HEK293 (cell line): ENCODE measurements around the gene RASD2.

Experiments used
- CTCF ChIA-PET: fragments of 350-600 bp; formaldehyde crosslinking; extraction: SDS; loops from one replicate; lab custom pipeline; 2021; ENCODE audit warnings: antibody characterized with exemption; lab: Yijun Ruan, JAX
- POLR2A ChIA-PET: fragments of 300-600 bp; formaldehyde crosslinking; extraction: SDS; loops from one replicate; lab custom pipeline; 2020; ENCODE audit warnings: antibody characterized with exemption, inconsistent platforms; lab: Yijun Ruan, JAX
- H3K27ac ChIP-seq: fragments of 200-500 bp; sonication (Bioruptor generic); 2 replicates; pipeline ENCODE4 v1.5.1; 2014; ENCODE audit warnings: low read depth, low read length, control low read depth, inconsistent platforms; ENCODE audit errors: extremely low read depth
- H3K36me3 ChIP-seq, 2 experiments: fragments of 200-500 bp in 1 of 2; sonication (Bioruptor generic) in 1 of 2; 1 replicate in 1 of 2; 2 replicates in 1 of 2; pipeline ENCODE4 v1.5.1; 2014 to 2017; ENCODE audit warnings: inconsistent platforms in 2 of 2, low read length in 2 of 2; ENCODE audit not compliant: control insufficient read depth in 2 of 2, insufficient read depth in 1 of 2
- H3K4me1 ChIP-seq: fragments of 200-500 bp; sonication (Bioruptor generic); 2 replicates; pipeline ENCODE4 v1.5.1; 2014; ENCODE audit warnings: mild to moderate bottlenecking, low read length, inconsistent platforms; ENCODE audit not compliant: control insufficient read depth, insufficient read depth
- H3K4me3 ChIP-seq: 2 replicates; pipeline ENCODE4 v1.5.1; 2011; ENCODE audit warnings: low read depth, mild to moderate bottlenecking, control low read depth, low read length, moderate library complexity
- H3K9me3 ChIP-seq: fragments of 200-500 bp; sonication (Bioruptor generic); 2 replicates; pipeline ENCODE4 v1.5.1; 2014; ENCODE audit warnings: low read depth, low read length, inconsistent platforms; ENCODE audit not compliant: control insufficient read depth, insufficient read depth
- EGR2 ChIP-seq: fragments of 450-650 bp; formaldehyde crosslinking; IDR thresholded peaks from 2 replicates; pipeline ENCODE4 v1.5.1; 2016; ENCODE audit warnings: low read depth, missing biosample characterization, missing genetic modification characterization
- GLIS1 ChIP-seq: fragments of 450-650 bp; formaldehyde crosslinking; IDR thresholded peaks from 2 replicates; pipeline ENCODE4 v1.5.1; 2016; ENCODE audit warnings: missing biosample characterization, missing genetic modification characterization
- IKZF3 ChIP-seq: fragments of 450-650 bp; IDR thresholded peaks from 2 replicates; pipeline ENCODE4 v1.5.0; 2018; ENCODE audit warnings: missing biosample characterization, mild to moderate bottlenecking, missing genetic modification characterization, moderate library complexity
- KLF7 ChIP-seq: fragments of 450-650 bp; formaldehyde crosslinking; IDR thresholded peaks from 2 replicates; pipeline ENCODE4 v1.5.1; 2016; ENCODE audit warnings: missing biosample characterization, missing genetic modification characterization, borderline replicate concordance
- KLF8 ChIP-seq: fragments of 450-650 bp; formaldehyde crosslinking; IDR thresholded peaks from 2 replicates; pipeline ENCODE4 v1.5.1; 2016; ENCODE audit warnings: missing biosample characterization, missing genetic modification characterization
- PRDM1 ChIP-seq: fragments of 450-650 bp; formaldehyde crosslinking; IDR thresholded peaks from 2 replicates; pipeline ENCODE4; 2016; ENCODE audit warnings: missing biosample characterization, missing genetic modification characterization
- SCRT2 ChIP-seq: fragments of 450-650 bp; formaldehyde crosslinking; IDR thresholded peaks from 2 replicates; pipeline ENCODE4 v1.5.1; 2016; ENCODE audit warnings: missing biosample characterization, missing genetic modification characterization
- ZFP3 ChIP-seq: fragments of 450-650 bp; formaldehyde crosslinking; IDR thresholded peaks from 2 replicates; pipeline ENCODE4 v1.5.1; 2016; ENCODE audit warnings: low read depth, missing biosample characterization, missing genetic modification characterization
- ZFP69B ChIP-seq: fragments of 450-650 bp; formaldehyde crosslinking; IDR thresholded peaks from 2 replicates; pipeline ENCODE4 v1.5.1; 2016; ENCODE audit warnings: missing biosample characterization, missing genetic modification characterization
- ZNF184 ChIP-seq: fragments of 450-650 bp; IDR thresholded peaks from 2 replicates; pipeline ENCODE4 v1.5.1; 2018; ENCODE audit warnings: missing biosample characterization, mild to moderate bottlenecking, missing genetic modification characterization
- ZNF214 ChIP-seq: fragments of 450-650 bp; formaldehyde crosslinking; IDR thresholded peaks from 2 replicates; pipeline ENCODE4 v1.5.1; 2017; ENCODE audit warnings: missing biosample characterization, mild to moderate bottlenecking, missing genetic modification characterization, borderline replicate concordance
- ZNF23 ChIP-seq: fragments of 450-650 bp; formaldehyde crosslinking; IDR thresholded peaks from 2 replicates; pipeline ENCODE4 v1.5.1; 2016; ENCODE audit warnings: missing biosample characterization, missing genetic modification characterization, borderline replicate concordance
- ZNF341 ChIP-seq: fragments of 450-650 bp; formaldehyde crosslinking; IDR thresholded peaks from 2 replicates; pipeline ENCODE4; 2016; ENCODE audit warnings: low read depth, missing biosample characterization, missing genetic modification characterization
- ZNF366 ChIP-seq: fragments of 450-650 bp; formaldehyde crosslinking; conservative IDR thresholded peaks from 2 replicates; pipeline ENCODE4 v1.5.1; 2016; ENCODE audit warnings: missing biosample characterization, missing genetic modification characterization
- ZNF521 ChIP-seq: fragments of 450-650 bp; formaldehyde crosslinking; IDR thresholded peaks from 2 replicates; pipeline ENCODE4 v1.5.1; 2017; ENCODE audit warnings: missing biosample characterization, mild to moderate bottlenecking, missing genetic modification characterization
- ZNF596 ChIP-seq: fragments of 450-650 bp; IDR thresholded peaks from 2 replicates; pipeline ENCODE4 v1.5.0; 2018; ENCODE audit warnings: missing biosample characterization, mild to moderate bottlenecking, missing genetic modification characterization, moderate library complexity
- ZNF626 ChIP-seq: fragments of 450-650 bp; sonication (Bioruptor Pico); formaldehyde crosslinking; IDR thresholded peaks from 2 replicates; pipeline ENCODE4 v1.5.1; 2018; ENCODE audit warnings: missing biosample characterization, missing genetic modification characterization, inconsistent platforms
- ZNF785 ChIP-seq: fragments of 450-650 bp; formaldehyde crosslinking; IDR thresholded peaks from 2 replicates; pipeline ENCODE4 v1.5.1; 2016; ENCODE audit warnings: missing biosample characterization, missing genetic modification characterization
- ZNF791 ChIP-seq: fragments of 450-650 bp; formaldehyde crosslinking; IDR thresholded peaks from 2 replicates; pipeline ENCODE4 v1.5.1; 2016; ENCODE audit warnings: missing biosample characterization, missing genetic modification characterization
- TF ChIP-seq, protein P1 (sequence below): fragments of 450-650 bp; formaldehyde crosslinking; IDR thresholded peaks from 2 replicates; pipeline ENCODE4 v1.5.1; 2016; ENCODE audit warnings: missing biosample characterization, missing genetic modification characterization
- TF ChIP-seq, protein P2 (sequence below): fragments of 450-650 bp; formaldehyde crosslinking; IDR thresholded peaks from 2 replicates; pipeline ENCODE4 v1.5.1; 2017; ENCODE audit warnings: missing biosample characterization, missing genetic modification characterization
- TF ChIP-seq, protein P3 (sequence below): fragments of 450-650 bp; formaldehyde crosslinking; IDR thresholded peaks from 2 replicates; pipeline ENCODE4 v1.5.1; 2016; ENCODE audit warnings: missing biosample characterization, missing genetic modification characterization
- TF ChIP-seq, protein P4 (sequence below): fragments of 450-650 bp; formaldehyde crosslinking; IDR thresholded peaks from 2 replicates; pipeline ENCODE4 v1.5.1; 2016; ENCODE audit warnings: missing biosample characterization, missing genetic modification characterization
- TF ChIP-seq, protein P5 (sequence below): fragments of 450-650 bp; formaldehyde crosslinking; IDR thresholded peaks from 2 replicates; pipeline ENCODE4 v1.5.1; 2016; ENCODE audit warnings: missing biosample characterization, missing genetic modification characterization

RASD2 gene

DNA sequence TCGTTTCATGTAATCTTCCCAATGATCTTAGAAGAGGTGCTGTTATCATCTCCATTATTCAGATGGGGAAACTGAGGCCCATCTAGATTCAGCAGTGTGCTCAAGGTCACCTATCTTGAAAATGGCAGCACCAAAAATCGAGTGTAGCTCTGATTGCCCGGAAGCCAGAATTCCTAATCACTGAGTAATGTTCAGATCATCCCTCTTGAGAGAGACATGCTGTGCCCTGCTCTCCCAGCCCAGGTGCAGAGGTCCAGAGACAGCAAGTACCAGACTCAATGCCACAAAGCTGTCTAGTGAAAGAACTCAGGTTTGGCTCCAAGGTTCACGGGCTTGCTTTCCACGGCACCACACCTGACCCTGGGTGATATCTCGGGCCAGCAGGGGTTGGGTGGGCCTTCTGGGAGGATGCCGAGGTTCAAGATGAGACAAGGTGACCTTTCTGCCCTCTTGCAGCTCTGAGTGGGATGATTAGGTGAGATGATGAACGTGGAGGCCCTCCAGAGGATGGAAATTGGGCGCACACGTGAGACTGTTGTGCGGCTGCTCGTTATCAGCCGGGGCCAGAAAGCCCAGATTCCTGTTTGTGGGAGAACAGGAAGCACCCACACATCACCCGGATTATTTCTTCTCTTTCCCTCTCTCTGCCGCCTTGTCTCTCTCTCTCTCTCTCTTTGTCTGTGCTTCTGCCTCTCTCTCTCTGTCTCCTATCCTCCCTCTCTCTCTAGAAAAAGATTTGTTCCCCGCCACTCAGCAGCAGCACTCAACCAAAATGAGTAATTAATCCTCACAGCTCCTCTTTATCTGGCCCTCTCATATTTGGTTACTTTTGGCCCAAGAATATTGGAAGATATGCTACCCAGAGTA lies 19.0 kb upstream of the RASD2 start:
- ChIA-PET CTCF (interaction anchor here (1.3 to 1.6 kb wide), 2 partner anchors 9 to 91 kb away, joined by 3 to 4 read pairs; no protein-coding TSS in a partner anchor), POLR2A (interaction anchor here (0.5 to 1.0 kb wide), 3 partner anchors 14 to 1007 kb away, joined by 3 to 5 read pairs (median 3); no protein-coding TSS in a partner anchor)
- H3K36me3 ChIP-seq, result no peaks in the 10 kb centered on the region
- H3K4me1 ChIP-seq, result no peaks in the 10 kb centered on the region
- no peaks in the 10 kb centered on the region for H3K9me3 ChIP-seq
- no peak for TF ChIP-seq ZNF214 (tag by site-specific recombination)
- TF ChIP-seq, protein P1, sequence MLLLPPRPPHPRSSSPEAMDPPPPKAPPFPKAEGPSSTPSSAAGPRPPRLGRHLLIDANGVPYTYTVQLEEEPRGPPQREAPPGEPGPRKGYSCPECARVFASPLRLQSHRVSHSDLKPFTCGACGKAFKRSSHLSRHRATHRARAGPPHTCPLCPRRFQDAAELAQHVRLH (tag by site-specific recombination), result no peak
- TF ChIP-seq SCRT2 (tag by site-specific recombination), result no peak
- TF ChIP-seq ZFP69B (tag by site-specific recombination), result no peak
- TF ChIP-seq, protein P2, sequence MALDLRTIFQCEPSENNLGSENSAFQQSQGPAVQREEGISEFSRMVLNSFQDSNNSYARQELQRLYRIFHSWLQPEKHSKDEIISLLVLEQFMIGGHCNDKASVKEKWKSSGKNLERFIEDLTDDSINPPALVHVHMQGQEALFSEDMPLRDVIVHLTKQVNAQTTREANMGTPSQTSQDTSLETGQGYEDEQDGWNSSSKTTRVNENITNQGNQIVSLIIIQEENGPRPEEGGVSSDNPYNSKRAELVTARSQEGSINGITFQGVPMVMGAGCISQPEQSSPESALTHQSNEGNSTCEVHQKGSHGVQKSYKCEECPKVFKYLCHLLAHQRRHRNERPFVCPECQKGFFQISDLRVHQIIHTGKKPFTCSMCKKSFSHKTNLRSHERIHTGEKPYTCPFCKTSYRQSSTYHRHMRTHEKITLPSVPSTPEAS, result no peak
- TF ChIP-seq, protein P3, sequence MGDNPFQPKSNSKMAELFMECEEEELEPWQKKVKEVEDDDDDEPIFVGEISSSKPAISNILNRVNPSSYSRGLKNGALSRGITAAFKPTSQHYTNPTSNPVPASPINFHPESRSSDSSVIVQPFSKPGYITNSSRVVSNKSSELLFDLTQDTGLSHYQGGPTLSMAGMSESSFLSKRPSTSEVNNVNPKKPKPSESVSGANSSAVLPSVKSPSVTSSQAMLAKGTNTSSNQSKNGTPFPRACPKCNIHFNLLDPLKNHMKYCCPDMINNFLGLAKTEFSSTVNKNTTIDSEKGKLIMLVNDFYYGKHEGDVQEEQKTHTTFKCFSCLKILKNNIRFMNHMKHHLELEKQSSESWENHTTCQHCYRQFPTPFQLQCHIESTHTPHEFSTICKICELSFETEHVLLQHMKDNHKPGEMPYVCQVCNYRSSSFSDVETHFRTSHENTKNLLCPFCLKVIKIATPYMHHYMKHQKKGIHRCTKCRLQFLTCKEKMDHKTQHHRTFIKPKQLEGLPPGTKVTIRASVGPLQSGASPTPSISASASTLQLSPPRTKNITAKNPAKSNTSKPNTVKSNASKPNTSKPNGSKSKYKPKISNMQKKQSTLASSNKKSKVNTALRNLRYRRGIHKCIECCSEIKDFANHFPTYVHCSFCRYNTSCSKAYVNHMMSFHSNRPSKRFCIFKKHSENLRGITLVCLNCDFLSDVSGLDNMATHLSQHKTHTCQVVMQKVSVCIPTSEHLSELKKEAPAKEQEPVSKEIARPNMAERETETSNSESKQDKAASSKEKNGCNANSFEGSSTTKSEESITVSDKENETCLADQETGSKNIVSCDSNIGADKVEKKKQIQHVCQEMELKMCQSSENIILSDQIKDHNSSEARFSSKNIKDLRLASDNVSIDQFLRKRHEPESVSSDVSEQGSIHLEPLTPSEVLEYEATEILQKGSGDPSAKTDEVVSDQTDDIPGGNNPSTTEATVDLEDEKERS (tag by site-specific recombination), result no peak
- H3K27ac ChIP-seq, result no peak overlapping the region
- H3K4me3 ChIP-seq, result no peak overlapping the region

DNA sequence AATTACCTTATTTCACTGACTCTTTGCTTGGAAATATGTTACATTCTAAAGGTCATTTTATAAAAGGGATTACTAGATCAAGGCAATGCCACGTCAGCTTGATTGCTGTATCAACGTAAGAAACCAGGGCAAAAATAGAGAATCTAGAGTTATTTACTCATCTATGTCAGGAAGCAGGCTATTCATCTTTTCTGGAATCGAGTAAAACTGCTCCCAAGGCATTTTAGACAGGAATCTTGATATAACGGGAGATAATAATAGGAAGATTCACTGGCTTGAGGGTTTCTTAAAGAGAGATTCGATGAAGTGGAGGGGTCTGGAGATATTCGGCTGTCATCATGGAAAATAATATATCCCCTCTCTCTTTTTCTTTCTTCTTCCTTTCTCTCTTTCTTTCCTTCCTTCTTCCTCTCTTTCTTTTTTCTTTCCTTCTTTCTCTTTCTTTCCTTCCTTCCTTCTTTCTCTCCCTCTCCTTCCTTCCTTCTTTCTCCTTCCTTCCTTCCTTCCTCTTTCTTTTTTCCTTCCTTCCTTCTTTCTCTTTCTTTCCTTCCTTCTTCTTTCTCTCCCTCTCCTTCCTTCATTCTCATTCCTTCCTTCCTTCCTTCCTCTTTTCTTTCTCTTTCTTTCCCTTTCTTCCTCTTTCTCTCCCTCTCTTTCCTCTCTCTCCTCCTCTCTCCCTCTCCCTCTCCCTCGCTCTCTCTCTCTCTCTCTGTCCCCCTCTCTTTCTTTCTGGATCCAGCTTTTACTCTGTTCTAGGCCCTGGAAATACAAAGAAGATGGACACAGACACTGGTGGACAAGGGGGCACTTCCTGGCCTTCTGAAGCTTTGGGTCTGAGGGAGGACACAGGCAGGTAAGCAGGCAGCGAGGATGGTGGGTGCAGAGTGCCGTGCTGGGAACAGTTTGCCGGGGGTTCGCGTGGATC lies 18.1 kb upstream of the RASD2 start:
- H3K27ac ChIP-seq, result no peak overlapping the region
- H3K9me3 ChIP-seq, result no peaks in the 10 kb centered on the region
- ChIA-PET CTCF (no interaction called here), POLR2A (interaction anchor here (1.0 kb wide), 1 partner anchor 19 kb away, joined by 3 read pairs; no protein-coding TSS in a partner anchor)
- H3K4me3 ChIP-seq, result no peak overlapping the region
- H3K4me1 ChIP-seq, result no peaks in the 10 kb centered on the region
- no peaks in the 10 kb centered on the region for H3K36me3 ChIP-seq
- no peak for TF ChIP-seq ZNF184
- peak; percentile 74; the same call in 1 of the 2 replicates for TF ChIP-seq ZNF521 (tag by site-specific recombination)
- no peak for TF ChIP-seq ZNF626 (tag by site-specific recombination)
- TF ChIP-seq KLF7 (tag by site-specific recombination), result no peak
- TF ChIP-seq IKZF3 (tag by site-specific recombination), result no peak
- peak; percentile 98 for TF ChIP-seq ZNF366 (tag by site-specific recombination)
- no peak for TF ChIP-seq ZNF785 (tag by site-specific recombination)
- TF ChIP-seq ZFP3 (tag by site-specific recombination), result no peak
- TF ChIP-seq, protein P4, sequence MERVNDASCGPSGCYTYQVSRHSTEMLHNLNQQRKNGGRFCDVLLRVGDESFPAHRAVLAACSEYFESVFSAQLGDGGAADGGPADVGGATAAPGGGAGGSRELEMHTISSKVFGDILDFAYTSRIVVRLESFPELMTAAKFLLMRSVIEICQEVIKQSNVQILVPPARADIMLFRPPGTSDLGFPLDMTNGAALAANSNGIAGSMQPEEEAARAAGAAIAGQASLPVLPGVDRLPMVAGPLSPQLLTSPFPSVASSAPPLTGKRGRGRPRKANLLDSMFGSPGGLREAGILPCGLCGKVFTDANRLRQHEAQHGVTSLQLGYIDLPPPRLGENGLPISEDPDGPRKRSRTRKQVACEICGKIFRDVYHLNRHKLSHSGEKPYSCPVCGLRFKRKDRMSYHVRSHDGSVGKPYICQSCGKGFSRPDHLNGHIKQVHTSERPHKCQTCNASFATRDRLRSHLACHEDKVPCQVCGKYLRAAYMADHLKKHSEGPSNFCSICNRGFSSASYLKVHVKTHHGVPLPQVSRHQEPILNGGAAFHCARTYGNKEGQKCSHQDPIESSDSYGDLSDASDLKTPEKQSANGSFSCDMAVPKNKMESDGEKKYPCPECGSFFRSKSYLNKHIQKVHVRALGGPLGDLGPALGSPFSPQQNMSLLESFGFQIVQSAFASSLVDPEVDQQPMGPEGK (tag by site-specific recombination), result no peak
- TF ChIP-seq PRDM1 (tag by site-specific recombination), result peak; percentile 96
- peak; percentile 54; the same call in 1 of the 2 replicates for TF ChIP-seq ZNF596 (tag by site-specific recombination)
- TF ChIP-seq EGR2 (tag by site-specific recombination), result no peak
- TF ChIP-seq GLIS1, result no peak
- TF ChIP-seq ZNF341, result no peak
- TF ChIP-seq, protein P5, sequence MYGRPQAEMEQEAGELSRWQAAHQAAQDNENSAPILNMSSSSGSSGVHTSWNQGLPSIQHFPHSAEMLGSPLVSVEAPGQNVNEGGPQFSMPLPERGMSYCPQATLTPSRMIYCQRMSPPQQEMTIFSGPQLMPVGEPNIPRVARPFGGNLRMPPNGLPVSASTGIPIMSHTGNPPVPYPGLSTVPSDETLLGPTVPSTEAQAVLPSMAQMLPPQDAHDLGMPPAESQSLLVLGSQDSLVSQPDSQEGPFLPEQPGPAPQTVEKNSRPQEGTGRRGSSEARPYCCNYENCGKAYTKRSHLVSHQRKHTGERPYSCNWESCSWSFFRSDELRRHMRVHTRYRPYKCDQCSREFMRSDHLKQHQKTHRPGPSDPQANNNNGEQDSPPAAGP (tag by site-specific recombination), result no peak
- no peak for TF ChIP-seq ZNF791 (tag by site-specific recombination)
- no peak for TF ChIP-seq ZNF23 (tag by site-specific recombination)
- TF ChIP-seq KLF8, result no peak
- TF ChIP-seq, all 188 proteins: peak for 4
